Panc1 (cell line): Measurements from ENCODE around the gene MOV10. TPM values are rescaled to one million over a fixed set of nuclear protein-coding genes. Genes with fewer than 3 reads are reported as not detected.

Experiments
- ATAC-seq: fragments of 200-7000 bp; cut with Tn5 transposase; 2 replicates; pipeline ENCODE4 v1.9.1; 2020; ENCODE audit warnings: mild to moderate bottlenecking, moderate library complexity
- BruUV-seq: library from RNA; stranded (reverse); fragments of 400-500 nt; replicated peaks from 2 replicates; lab custom pipeline; 2021; lab: Mats Ljungman, UMichigan
- CTCF ChIA-PET: fragments of 300-600 bp; sonication (Branson Sonifier 250); formaldehyde crosslinking; loops from one replicate; lab custom pipeline; 2022; ENCODE audit warnings: antibody characterized with exemption; lab: Charles Lee
- POLR2A ChIA-PET: fragments of 300-600 bp; sonication (Branson Sonifier 250); formaldehyde crosslinking; loops from one replicate; lab custom pipeline; 2022; ENCODE audit warnings: antibody characterized with exemption; lab: Charles Lee
- DNase-seq: peaks from one replicate; pipeline ENCODE4 v3.0.0-alpha.2; 2010; ENCODE audit warnings: low read depth, low spot score
- H3K27ac ChIP-seq: 2 replicates; pipeline ENCODE4 v1.5.1; 2011; ENCODE audit warnings: mild to moderate bottlenecking, low read length, inconsistent platforms
- H3K27me3 ChIP-seq: fragments of 200-500 bp; sonication (Bioruptor generic); 2 replicates; pipeline ENCODE4 v1.6.0; 2014; ENCODE audit warnings: low read length, inconsistent platforms; ENCODE audit not compliant: control insufficient read depth, insufficient read depth
- H3K36me3 ChIP-seq: fragments of 200-500 bp; sonication (Bioruptor generic); 2 replicates; pipeline ENCODE4 v1.5.1; 2014; ENCODE audit warnings: inconsistent platforms, mild to moderate bottlenecking, low read length, moderate library complexity; ENCODE audit not compliant: control insufficient read depth, insufficient read depth
- H3K4me1 ChIP-seq: 2 replicates; pipeline ENCODE4 v1.5.1; 2011; ENCODE audit warnings: inconsistent platforms, mild to moderate bottlenecking, low read length, moderate library complexity; ENCODE audit not compliant: control insufficient read depth, insufficient read depth
- H3K4me3 ChIP-seq, 2 experiments: 2 replicates each; pipeline ENCODE4 v1.5.1; 2011 to 2012; ENCODE audit warnings: low read depth in 2 of 2, low read length in 2 of 2, mild to moderate bottlenecking in 2 of 2, inconsistent platforms in 1 of 2, moderate library complexity in 1 of 2
- H3K9me3 ChIP-seq: fragments of 200-500 bp; sonication (Bioruptor generic); 2 replicates; pipeline ENCODE4 v1.5.1; 2014; ENCODE audit warnings: low read depth, mild to moderate bottlenecking, inconsistent platforms, low read length, moderate library complexity; ENCODE audit not compliant: control insufficient read depth, insufficient read depth
- CTCF ChIP-seq: fragments of 450-650 bp; IDR thresholded peaks from 2 replicates; pipeline ENCODE4 v1.5.1; 2017; ENCODE audit warnings: mild to moderate bottlenecking
- POLR2AphosphoS5 ChIP-seq: IDR thresholded peaks from 2 replicates; pipeline ENCODE4 v1.6.1; 2012; ENCODE audit warnings: mild to moderate bottlenecking, low read depth, low read length, moderate library complexity
- REST ChIP-seq, 2 experiments: IDR thresholded peaks; 2 replicates each; pipeline ENCODE4 v1.6.1; 2011 to 2012; ENCODE audit warnings: low read depth in 2 of 2, control low read depth in 1 of 2, low read length in 1 of 2, mild to moderate bottlenecking in 1 of 2, moderate library complexity in 1 of 2; ENCODE audit not compliant: insufficient read depth in 1 of 2
- SIN3A ChIP-seq: IDR thresholded peaks from 2 replicates; pipeline ENCODE4 v1.6.1; 2012; ENCODE audit warnings: low read depth, mild to moderate bottlenecking, low read length, moderate library complexity, borderline replicate concordance; ENCODE audit not compliant: insufficient read depth
- TCF7L2 ChIP-seq: IDR thresholded peaks from 2 replicates; pipeline ENCODE4 v1.6.1; 2011; ENCODE audit warnings: mild to moderate bottlenecking, low read depth, low read length, inconsistent platforms
- in situ Hi-C: cut with HindIII; loops from 2 replicates; pipeline ENCODE4 v1.10.0; 2016; ENCODE audit warnings: low sequenced_read_pairs, low pct_unique_long_range_greater_than_20kb
- intact Hi-C: fragments of 100-400 bp; cut with micrococcal nuclease; formaldehyde crosslinking; loops from one replicate; pipeline ENCODE4 v1.10.0; 2022; ENCODE audit not compliant: unreplicated experiment
- total RNA-seq: library from RNA; stranded (reverse); gene quantifications from one replicate; pipeline ENCODE4 v1.2.1, GENCODE V29; 2021; ENCODE audit not compliant: unreplicated experiment

The MOV10 gene
- total RNA-seq, 1 experiment from 2014 or later: 106 TPM

GRCh38 chr1:112700290-112701226, 26.1 kb downstream of the MOV10 start:
- DNase-seq (peak; percentile 76), ATAC-seq (peak; percentile 73)
- no peak overlapping the region for H3K4me3 ChIP-seq
- H3K27me3 ChIP-seq: no peaks in the 10 kb centered on the region
- H3K27ac ChIP-seq: peak overlapping the region; percentile 66
- CTCF ChIA-PET: no interaction called here
- peaks cover 53% of the 10 kb centered on the region for H3K4me1 ChIP-seq
- TF ChIP-seq POLR2AphosphoS5: peak; percentile 66
- no peak for TF ChIP-seq SIN3A
- H3K36me3 ChIP-seq: peaks cover 2% of the 10 kb centered on the region
- intact Hi-C loops: no loop called here
- no peaks in the 10 kb centered on the region for H3K9me3 ChIP-seq
- TSS peak; percentile 66 for BruUV-seq
- POLR2A ChIA-PET: no interaction called here
- in situ Hi-C loops: no loop called here

GRCh38 chr1:112701227-112702066, 27.0 kb downstream of the MOV10 start:
- no peak for DNase-seq
- Histone ChIP-seq H3K4me1 (peaks cover 57% of the 10 kb centered on the region), H3K36me3 (peaks cover 2% of the 10 kb centered on the region), H3K27ac (peak overlapping the region; percentile 66), H3K27me3 (no peaks in the 10 kb centered on the region), H3K9me3 (no peaks in the 10 kb centered on the region), H3K4me3 (no peak overlapping the region)
- intact Hi-C loops (no loop called here), in situ Hi-C loops (no loop called here)
- ChIA-PET CTCF (no interaction called here), POLR2A (no interaction called here)
- TF ChIP-seq REST (IDR thresholded peaks at IDR 0.05; ENCODE audit: insufficient read depth in 1 of 2, low read depth in 2 of 2, low read length in 1 of 2) (no peak), CTCF (no peak), SIN3A (no peak), TCF7L2 (no peak), POLR2AphosphoS5 (no peak; the same call in 1 of the 2 replicates)
- BruUV-seq: TSS peak; percentile 45
- no peak; the same call in 1 of the 2 replicates for ATAC-seq
